CD14-positive monocyte (primary cell): ENCODE measurements around the gene NUDT16. TPM values are rescaled to one million over a fixed set of nuclear protein-coding genes. Genes with fewer than 3 reads are reported as not detected.

ENCODE experiments used
- DNase-seq, 3 donors: peaks; one replicate each; pipeline ENCODE4 v3.0.0-alpha.2; 2011 to 2022
- H2AFZ ChIP-seq: 2 replicates; pipeline ENCODE4 v1.6.0; 2012; ENCODE audit warnings: mild to moderate bottlenecking, low read depth, low read length, inconsistent platforms; ENCODE audit not compliant: insufficient read depth, poor library complexity, severe bottlenecking
- H3K27ac ChIP-seq, 2 donors: 1 replicate in 1 of 2; 2 replicates in 1 of 2; pipeline ENCODE4 v1.5.1; 2012 to 2013; ENCODE audit warnings: low read length in 2 of 2, control low read depth in 1 of 2, inconsistent platforms in 1 of 2, low read depth in 1 of 2, mild to moderate bottlenecking in 1 of 2
- H3K27me3 ChIP-seq, 2 donors: one replicate each; pipeline versions ENCODE4 v1.6.0 to v1.6.1; 2011 to 2013; ENCODE audit warnings: low read length in 2 of 2; ENCODE audit not compliant: control insufficient read depth in 2 of 2, insufficient read depth in 2 of 2
- H3K36me3 ChIP-seq, 2 donors: replicated peaks in 1 of 2; 1 replicate in 1 of 2; 2 replicates in 1 of 2; pipeline versions ENCODE4 v1.5.1 to v1.6.1; 2012 to 2013; ENCODE audit warnings: low read length in 2 of 2, control low read depth in 1 of 2, inconsistent platforms in 1 of 2, mild to moderate bottlenecking in 1 of 2; ENCODE audit not compliant: insufficient read depth in 2 of 2, control insufficient read depth in 1 of 2
- H3K4me1 ChIP-seq, 2 donors: 1 replicate in 1 of 2; 2 replicates in 1 of 2; pipeline versions ENCODE4 v1.5.1 to v1.6.1; 2012 to 2013; ENCODE audit warnings: low read length in 2 of 2, control low read depth in 1 of 2, inconsistent platforms in 1 of 2, mild to moderate bottlenecking in 1 of 2, moderate library complexity in 1 of 2; ENCODE audit not compliant: insufficient read depth in 2 of 2, control insufficient read depth in 1 of 2
- H3K4me2 ChIP-seq: replicated peaks from 2 replicates; pipeline ENCODE3; 2012; ENCODE audit warnings: low read length, moderate library complexity, mild to moderate bottlenecking; ENCODE audit not compliant: poor library complexity, severe bottlenecking; ENCODE audit errors: extremely low read depth
- H3K4me3 ChIP-seq, 3 experiments: fragments of 200-600 bp in 1 of 3; sonication (generic) in 1 of 3; replicated peaks in 1 of 3; 1 replicate in 2 of 3; 2 replicates in 1 of 3; pipeline ENCODE4 v1.5.1; 2011 to 2013; ENCODE audit warnings: low read length in 3 of 3, mild to moderate bottlenecking in 3 of 3, control low read depth in 2 of 3, low read depth in 2 of 3, inconsistent platforms in 1 of 3, moderate library complexity in 1 of 3
- H3K79me2 ChIP-seq: 2 replicates; pipeline ENCODE4 v1.6.0; 2012; ENCODE audit warnings: mild to moderate bottlenecking, control low read depth, inconsistent platforms, low read length, moderate library complexity; ENCODE audit not compliant: insufficient read depth
- H3K9ac ChIP-seq: 2 replicates; pipeline ENCODE4 v1.6.0; 2017; ENCODE audit warnings: low read length, mild to moderate bottlenecking; ENCODE audit not compliant: insufficient read depth, poor library complexity, severe bottlenecking
- H3K9me3 ChIP-seq, 2 donors: replicated peaks in 1 of 2; 1 replicate in 1 of 2; 2 replicates in 1 of 2; pipeline versions ENCODE4 v1.5.1 to v1.6.1; 2012 to 2013; ENCODE audit warnings: low read length in 2 of 2, control low read depth in 1 of 2; ENCODE audit not compliant: control insufficient read depth in 1 of 2, insufficient read depth in 1 of 2
- H4K20me1 ChIP-seq: 2 replicates; pipeline ENCODE4 v1.6.0; 2012; ENCODE audit warnings: mild to moderate bottlenecking, low read length, control low read depth, moderate library complexity; ENCODE audit not compliant: insufficient read depth
- H3K27ac Mint-ChIP-seq, 7 donors: one replicate each; pipeline ENCODE4 v1.8.0; 2020; ENCODE audit warnings: mild to moderate bottlenecking in 7 of 7, mixed read lengths in 7 of 7, moderate library complexity in 6 of 7, inconsistent platforms in 2 of 7
- H3K27me3 Mint-ChIP-seq, 3 donors: one replicate each; pipeline ENCODE4 v1.8.0; 2021 to 2022; ENCODE audit warnings: low read depth in 3 of 3, mild to moderate bottlenecking in 3 of 3, mixed read lengths in 3 of 3, moderate library complexity in 3 of 3, inconsistent platforms in 1 of 3
- H3K36me3 Mint-ChIP-seq, 2 donors: one replicate each; pipeline ENCODE4 v1.8.0; 2020; ENCODE audit warnings: mixed read lengths in 2 of 2, inconsistent platforms in 1 of 2, mild to moderate bottlenecking in 1 of 2
- H3K4me1 Mint-ChIP-seq: one replicate; pipeline ENCODE4 v1.8.0; 2020; ENCODE audit warnings: mild to moderate bottlenecking, mixed read lengths
- H3K4me3 Mint-ChIP-seq, 2 donors: one replicate each; pipeline ENCODE4 v1.8.0; 2020; ENCODE audit warnings: mild to moderate bottlenecking in 2 of 2, mixed read lengths in 2 of 2, moderate library complexity in 1 of 2
- H3K9me3 Mint-ChIP-seq, 7 donors: one replicate each; pipeline ENCODE4 v1.8.0; 2020 to 2022; ENCODE audit warnings: mixed read lengths in 7 of 7, mild to moderate bottlenecking in 6 of 7, moderate library complexity in 6 of 7, inconsistent platforms in 2 of 7
- WGBS: methylation state at CpG from one replicate; pipeline ENCODE4 v1.1.5; 2013; ENCODE audit warnings: missing lambda C conversion rate; ENCODE audit not compliant: insufficient coverage; 5-methylcytosine and 5-hydroxymethylcytosine counted together
- intact Hi-C, 2 donors: fragments of 100-400 bp; cut with micrococcal nuclease; formaldehyde crosslinking; loops; one replicate each; pipeline versions ENCODE4 v1.15.0 to v1.15.1; 2023
- polyA plus RNA-seq, 3 donors: library from polyadenylated mRNA; depleted of rRNA in 1 of 3; unstranded in 2 of 3; stranded (reverse) in 1 of 3; fragments of 300-500 nt in 2 of 3; fragments of >200 nt in 1 of 3; fragmentation: Illumina TruSeq in 2 of 3; gene quantifications; 1 replicate in 2 of 3; 2 replicates in 1 of 3; pipeline ENCODE4 v1.2.3, GENCODE V29; 2012 to 2021
- TF ChIP-seq, protein P1 (sequence below): fragments of 200-600 bp; IDR thresholded peaks from one replicate; pipeline ENCODE4 v1.8.0; 2022; ENCODE audit warnings: antibody characterized with exemption, mild to moderate bottlenecking

The NUDT16 gene
- polyA plus RNA-seq, 3 donors = 23.6 to 27.0 (median 27.0) TPM

GRCh38 chr3:131417751-131418150 is 36.2 kb downstream of the NUDT16 start:
- no peaks in the 10 kb centered on the region for H3K27me3 ChIP-seq
- no peaks in the 10 kb centered on the region for H3K4me1 ChIP-seq
- no peak overlapping the region for H3K9ac ChIP-seq
- WGBS = 81% methylated on average over 2 of the region's 2 CpGs
- DNase-seq = no peak
- H3K27ac ChIP-seq = no peak overlapping the region
- no peaks in the 10 kb centered on the region for H3K79me2 ChIP-seq
- H3K36me3 ChIP-seq = no peaks in the 10 kb centered on the region
- H3K4me2 ChIP-seq = no peak overlapping the region
- no peaks in the 10 kb centered on the region for H3K9me3 ChIP-seq
- peaks cover 0 to 2% (median 0%) of the 10 kb centered on the region in 3 donors for H3K27me3 Mint-ChIP-seq
- no peak overlapping the region for H2AFZ ChIP-seq
- H3K4me1 Mint-ChIP-seq = no peaks in the 10 kb centered on the region
- H3K36me3 Mint-ChIP-seq = no peaks in the 10 kb centered on the region
- no peaks in the 10 kb centered on the region for H4K20me1 ChIP-seq
- no peak overlapping the region for H3K4me3 ChIP-seq
- intact Hi-C loops = no loop called here
- TF ChIP-seq, protein P1, sequence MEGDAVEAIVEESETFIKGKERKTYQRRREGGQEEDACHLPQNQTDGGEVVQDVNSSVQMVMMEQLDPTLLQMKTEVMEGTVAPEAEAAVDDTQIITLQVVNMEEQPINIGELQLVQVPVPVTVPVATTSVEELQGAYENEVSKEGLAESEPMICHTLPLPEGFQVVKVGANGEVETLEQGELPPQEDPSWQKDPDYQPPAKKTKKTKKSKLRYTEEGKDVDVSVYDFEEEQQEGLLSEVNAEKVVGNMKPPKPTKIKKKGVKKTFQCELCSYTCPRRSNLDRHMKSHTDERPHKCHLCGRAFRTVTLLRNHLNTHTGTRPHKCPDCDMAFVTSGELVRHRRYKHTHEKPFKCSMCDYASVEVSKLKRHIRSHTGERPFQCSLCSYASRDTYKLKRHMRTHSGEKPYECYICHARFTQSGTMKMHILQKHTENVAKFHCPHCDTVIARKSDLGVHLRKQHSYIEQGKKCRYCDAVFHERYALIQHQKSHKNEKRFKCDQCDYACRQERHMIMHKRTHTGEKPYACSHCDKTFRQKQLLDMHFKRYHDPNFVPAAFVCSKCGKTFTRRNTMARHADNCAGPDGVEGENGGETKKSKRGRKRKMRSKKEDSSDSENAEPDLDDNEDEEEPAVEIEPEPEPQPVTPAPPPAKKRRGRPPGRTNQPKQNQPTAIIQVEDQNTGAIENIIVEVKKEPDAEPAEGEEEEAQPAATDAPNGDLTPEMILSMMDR = no peak
- H3K9me3 Mint-ChIP-seq = peaks cover 0 to 10% (median 5%) of the 10 kb centered on the region in 7 donors
- H3K27ac Mint-ChIP-seq = no peak overlapping the region
- no peak overlapping the region for H3K4me3 Mint-ChIP-seq

DNA sequence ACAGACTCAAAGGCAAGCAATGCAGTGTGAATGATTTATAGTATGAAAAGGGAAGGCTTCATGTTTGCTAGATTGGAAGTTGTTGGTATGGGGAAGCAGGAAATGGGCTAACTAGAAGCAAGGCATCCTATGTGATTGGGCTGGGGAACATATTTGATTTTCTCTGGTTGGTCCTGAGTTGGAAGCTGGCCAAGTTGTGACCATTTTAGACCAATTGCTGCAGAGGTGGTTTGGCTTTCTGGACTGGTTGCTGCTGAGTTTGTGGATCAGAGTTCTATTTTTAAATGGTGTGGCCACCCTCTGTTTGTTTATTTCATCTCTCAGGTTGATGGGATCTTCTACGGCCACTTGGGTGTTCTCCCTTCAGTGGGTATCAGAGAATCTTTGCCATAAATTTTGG is 39.7 kb downstream of the NUDT16 start:
- Histone ChIP-seq H2AFZ (no peak overlapping the region), H3K9me3 (no peaks in the 10 kb centered on the region), H3K79me2 (no peaks in the 10 kb centered on the region), H3K27me3 (no peaks in the 10 kb centered on the region), H3K4me2 (no peak overlapping the region), H3K9ac (no peak overlapping the region), H3K4me1 (no peaks in the 10 kb centered on the region), H3K36me3 (no peaks in the 10 kb centered on the region), H3K27ac (no peak overlapping the region), H3K4me3 (no peak overlapping the region), H4K20me1 (no peaks in the 10 kb centered on the region)
- TF ChIP-seq, protein P1 = no peak
- peaks cover 0 to 8% (median 4%) of the 10 kb centered on the region in 7 donors for H3K9me3 Mint-ChIP-seq
- no peaks in the 10 kb centered on the region for H3K4me1 Mint-ChIP-seq
- H3K4me3 Mint-ChIP-seq = no peak overlapping the region
- H3K36me3 Mint-ChIP-seq = no peaks in the 10 kb centered on the region
- no CpG with 5 or more reads among the region's 1 CpG for WGBS
- no peak overlapping the region for H3K27ac Mint-ChIP-seq
- intact Hi-C loops = no loop called here
- peaks cover 0 to 4% (median 2%) of the 10 kb centered on the region in 3 donors for H3K27me3 Mint-ChIP-seq
- DNase-seq = no peak
